Measurements from ENCODE around the gene GSS.

The GSS gene

DNA sequence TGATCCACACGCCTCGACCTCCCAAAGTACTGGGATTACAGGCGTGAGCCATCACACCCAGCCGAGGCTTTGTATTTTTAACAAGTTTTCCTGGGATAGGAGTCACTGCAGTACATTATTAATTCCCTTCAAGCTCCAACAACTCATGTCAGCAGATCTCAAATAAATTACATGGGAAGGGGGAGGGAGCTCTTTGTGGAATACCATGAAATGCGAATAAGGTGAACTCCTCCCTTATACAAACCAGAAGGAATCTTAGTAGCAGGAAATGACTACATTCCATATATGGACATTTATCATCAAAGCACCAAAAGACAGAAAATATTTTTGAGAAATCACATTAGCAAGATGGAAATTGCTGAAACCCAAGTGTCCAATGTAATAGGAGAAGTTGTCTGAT is 2.9 kb downstream of the GSS start:
- DNase-seq (ENCODE audit: low read depth), result no peak
- H3K4me3 ChIP-seq (ENCODE audit: low read depth, low read length), result no peak overlapping the region

GRCh38 chr20:34951652-34952051 is 4.0 kb downstream of the GSS start:
- no peak overlapping the region for H3K4me3 ChIP-seq (ENCODE audit: low read depth, low read length)
- no peak for DNase-seq (ENCODE audit: low read depth)

DNA sequence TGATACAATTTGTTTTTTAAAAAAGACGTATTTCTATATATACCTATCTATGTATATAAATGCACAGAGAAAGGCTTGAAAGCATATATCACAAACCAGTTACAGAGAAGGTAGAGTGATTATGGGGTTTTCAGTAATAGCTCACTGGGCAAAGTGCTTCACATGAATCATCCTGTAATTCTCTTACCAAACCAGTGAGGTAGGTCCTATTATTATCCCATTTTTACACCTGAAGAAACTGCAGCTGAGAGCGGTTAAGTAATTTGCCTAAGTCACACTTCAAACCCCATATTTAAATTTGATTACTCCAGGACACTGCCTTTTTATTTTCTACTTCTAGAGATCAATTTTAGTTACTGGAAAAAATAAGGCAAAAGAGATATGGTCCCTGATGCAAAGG is 4.4 kb downstream of the GSS start:
- no peak for DNase-seq (ENCODE audit: low read depth)
- no peak overlapping the region for H3K4me3 ChIP-seq (ENCODE audit: low read depth, low read length)

DNA sequence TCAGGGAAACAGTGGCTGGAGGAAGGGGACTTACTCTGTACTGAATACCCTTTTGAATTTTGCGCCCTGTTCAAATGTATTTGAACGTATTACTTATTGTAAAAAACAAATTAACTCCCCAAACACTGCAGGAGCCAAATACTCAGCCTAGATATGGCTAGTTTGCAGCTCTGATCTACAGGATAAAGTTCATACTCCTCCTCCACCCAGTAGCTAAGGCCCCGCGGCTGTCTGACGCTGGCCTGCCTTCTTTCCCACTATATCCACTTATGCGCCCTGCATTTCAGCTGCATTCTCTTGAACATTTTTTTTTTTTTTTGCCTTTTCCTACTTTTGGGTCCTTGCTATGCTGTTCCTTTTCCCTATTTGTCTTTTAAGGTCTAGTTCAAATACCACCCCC is 6.5 kb downstream of the GSS start:
- H3K4me3 ChIP-seq (ENCODE audit: low read depth, low read length), result no peak overlapping the region
- no peak for DNase-seq (ENCODE audit: low read depth)

DNA sequence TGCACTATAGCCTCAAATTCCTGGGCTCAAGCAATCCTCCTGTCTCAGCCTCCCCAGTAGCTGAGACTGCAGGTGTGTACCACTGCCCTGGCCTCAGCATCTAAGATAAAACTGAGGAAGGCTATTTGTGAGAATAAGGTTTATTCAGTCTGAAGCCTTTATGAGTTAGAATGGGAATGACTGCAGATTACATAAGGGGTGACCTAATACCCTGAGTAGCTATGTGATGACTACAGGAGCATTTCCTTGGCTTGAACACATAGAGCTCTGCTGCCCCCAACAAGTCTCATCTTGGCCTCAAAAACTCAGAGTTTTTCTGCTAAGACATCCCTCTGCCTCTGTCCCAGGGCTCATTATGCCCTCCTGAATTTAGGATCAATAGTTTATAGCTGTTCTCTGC is 7.6 kb downstream of the GSS start:
- no peak overlapping the region for H3K4me3 ChIP-seq (ENCODE audit: low read depth, low read length)
- DNase-seq (ENCODE audit: low read depth), result peak; percentile 45

DNA sequence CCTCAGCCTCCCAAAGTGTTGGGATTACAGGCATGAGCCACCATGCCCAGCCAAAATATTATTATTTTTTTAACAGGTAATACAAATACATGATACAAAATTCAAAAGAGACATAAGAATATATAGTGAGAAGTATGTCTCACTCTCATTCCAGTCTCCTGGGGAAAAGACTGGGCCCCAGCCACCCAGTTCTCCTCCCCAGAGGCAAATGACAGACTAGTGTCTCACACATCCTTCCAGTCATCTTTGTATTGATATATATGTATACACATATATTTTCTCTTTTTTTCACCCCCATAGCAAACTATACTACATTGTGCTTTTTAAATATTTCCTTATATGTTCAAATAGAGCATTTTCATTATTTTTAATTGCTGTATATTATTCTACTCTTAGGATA is 8.3 kb downstream of the GSS start:
- no peak overlapping the region for H3K4me3 ChIP-seq (ENCODE audit: low read depth, low read length)
- DNase-seq (ENCODE audit: low read depth), result no peak

DNA sequence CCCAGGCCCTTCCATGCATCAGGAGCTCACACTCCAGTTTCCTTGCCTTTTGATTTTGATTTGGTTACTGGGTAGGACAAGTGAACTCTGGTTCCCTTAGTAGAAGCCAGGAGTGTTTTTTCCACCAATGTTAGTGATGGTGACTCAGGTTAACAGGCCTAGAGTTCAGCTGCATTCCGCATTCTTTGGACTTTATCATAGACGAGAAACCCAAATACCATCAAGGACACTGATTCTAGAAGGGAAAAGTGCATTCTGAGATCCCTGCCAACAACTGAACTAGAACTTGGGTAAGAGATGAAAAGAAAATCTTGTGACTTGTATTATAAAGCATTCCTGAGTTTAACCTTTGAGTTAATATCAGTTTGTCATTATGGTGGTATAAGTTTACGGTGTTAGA is 8.9 kb downstream of the GSS start:
- no peak for DNase-seq (ENCODE audit: low read depth)
- no peak overlapping the region for H3K4me3 ChIP-seq (ENCODE audit: low read depth, low read length)

- DNase-seq (ENCODE audit: low read depth), result no peak
- H3K4me3 ChIP-seq (ENCODE audit: low read depth, low read length), result no peak overlapping the region
Observed at GRCh38 chr20:34945315-34946077, 10.1 kb downstream of the GSS start.

DNA sequence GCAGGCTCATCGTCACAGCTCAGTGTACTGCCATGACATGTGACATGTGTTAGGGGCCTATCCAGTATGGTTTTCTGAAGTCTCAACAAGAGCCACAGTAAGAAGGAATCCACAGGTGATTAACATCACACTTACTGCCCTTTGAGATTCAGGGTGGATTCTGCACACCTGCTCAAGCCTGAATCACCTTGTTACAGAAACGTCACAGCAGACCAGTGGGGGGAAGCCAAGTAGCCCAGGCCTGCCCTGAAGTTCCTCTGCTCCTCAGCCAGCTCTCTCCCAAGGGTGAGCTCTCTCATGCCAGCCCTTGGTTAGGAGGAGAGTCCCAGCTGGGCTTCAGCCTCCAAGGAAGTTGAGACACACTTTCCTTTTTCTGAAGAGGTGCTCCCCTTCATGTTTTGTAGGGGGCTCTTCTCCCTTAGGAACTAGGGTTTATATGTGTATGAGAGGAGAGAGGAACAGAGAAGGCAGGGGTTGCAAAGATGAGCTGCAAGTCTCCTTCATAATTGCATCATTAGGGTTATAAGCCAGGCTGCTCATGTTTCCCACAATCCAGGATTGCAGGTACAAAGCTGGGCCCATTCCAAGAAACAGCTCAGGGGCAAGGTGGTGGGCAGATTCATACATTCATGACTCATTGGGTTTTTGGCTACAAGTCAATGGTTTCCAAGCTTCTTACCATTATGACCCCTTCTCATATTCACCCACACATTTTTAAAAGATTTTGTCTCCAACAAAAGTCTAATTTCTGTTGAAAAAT is 11.6 kb downstream of the GSS start:
- DNase-seq (ENCODE audit: low read depth), result peak; percentile 53
- no peak overlapping the region for H3K4me3 ChIP-seq (ENCODE audit: low read depth, low read length)

DNA sequence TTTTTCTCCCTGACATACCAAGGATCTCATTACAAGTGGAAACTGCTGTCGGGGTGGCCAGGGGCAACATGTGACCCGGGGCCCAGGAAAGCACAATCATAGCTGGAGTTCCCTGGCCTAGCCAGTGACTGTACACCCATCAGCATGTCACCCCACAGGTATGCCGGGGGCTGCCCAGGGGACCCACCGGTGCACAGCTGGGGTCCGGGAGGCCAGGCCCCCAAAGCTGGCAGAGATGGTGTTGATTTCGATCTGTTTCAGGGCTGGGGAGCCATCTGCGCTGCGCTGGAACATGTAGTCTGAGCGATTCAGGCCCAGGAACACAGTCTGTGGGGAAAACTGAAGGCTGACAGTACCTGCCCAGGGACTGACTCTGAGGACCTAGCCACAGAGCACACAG is 13.3 kb downstream of the GSS start:
- H3K4me3 ChIP-seq (ENCODE audit: low read depth, low read length), result no peak overlapping the region
- no peak for DNase-seq (ENCODE audit: low read depth)

DNA sequence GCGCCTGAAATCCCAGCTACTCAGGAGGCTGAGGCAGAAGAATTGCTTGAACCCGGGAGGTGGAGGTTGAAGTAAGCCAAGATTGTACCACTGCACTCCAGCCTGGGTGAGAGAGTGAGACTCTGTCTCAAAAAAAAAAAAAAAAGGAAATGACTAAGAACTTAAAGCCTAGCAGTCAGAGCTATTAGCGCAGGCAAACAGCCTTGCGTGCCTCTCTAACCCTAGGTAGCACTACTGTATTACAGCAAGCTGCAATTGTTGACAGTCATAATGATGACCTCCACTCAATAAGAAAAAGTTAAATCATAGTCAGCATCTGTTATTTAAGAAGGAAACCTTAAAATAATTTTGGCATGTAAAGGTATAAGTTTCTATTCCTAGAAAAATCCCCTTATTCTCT is 14.4 kb downstream of the GSS start:
- H3K4me3 ChIP-seq (ENCODE audit: low read depth, low read length), result no peak overlapping the region
- no peak for DNase-seq (ENCODE audit: low read depth)

DNA sequence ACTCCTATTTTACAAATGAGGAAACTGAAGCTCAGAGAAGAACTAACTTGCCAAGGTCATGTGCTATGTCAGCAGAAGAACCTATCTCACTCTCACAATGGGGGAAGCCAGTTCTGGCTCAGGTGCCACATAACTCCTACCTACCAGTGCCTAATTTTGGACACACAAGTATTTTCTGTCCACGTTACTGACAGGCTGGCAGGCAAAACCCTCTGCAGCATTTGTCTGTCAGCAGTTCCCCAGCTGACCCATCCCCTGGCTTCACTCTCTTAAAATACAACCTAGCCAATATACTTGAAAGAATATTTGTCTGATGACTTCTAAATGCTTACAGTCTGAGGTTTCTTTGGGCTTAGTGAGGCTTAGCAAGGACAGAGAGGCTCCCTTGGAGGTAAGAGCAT is 15.5 kb downstream of the GSS start:
- no peak overlapping the region for H3K4me3 ChIP-seq (ENCODE audit: low read depth, low read length)
- DNase-seq (ENCODE audit: low read depth), result no peak

- H3K4me3 ChIP-seq (ENCODE audit: low read depth, low read length), result no peak overlapping the region
- DNase-seq (ENCODE audit: low read depth), result no peak
Observed at GRCh38 chr20:34938466-34939163, 17.0 kb downstream of the GSS start.

DNA sequence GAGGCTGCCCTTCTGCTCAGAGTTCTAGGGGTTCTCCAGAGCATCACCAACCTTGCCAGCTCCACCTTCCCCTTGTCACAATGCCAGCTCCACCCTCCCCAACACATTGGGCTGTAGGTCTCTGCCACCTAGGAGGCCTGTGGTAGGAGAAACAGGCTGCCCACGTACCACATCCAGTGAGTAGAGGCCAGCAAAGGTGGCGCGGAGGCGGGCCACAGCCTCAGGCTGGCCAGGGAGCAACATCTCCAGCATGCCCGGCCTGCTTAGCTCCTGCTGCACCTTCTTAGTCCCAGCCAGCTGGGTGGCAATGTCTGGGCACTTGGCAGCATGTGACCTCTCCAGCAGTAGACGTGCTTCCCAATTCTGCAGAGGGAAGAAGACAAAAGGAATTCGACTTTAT is 23.8 kb downstream of the GSS start:
- DNase-seq (ENCODE audit: low read depth), result no peak
- H3K4me3 ChIP-seq (ENCODE audit: low read depth, low read length), result no peak overlapping the region

- DNase-seq (ENCODE audit: low read depth), result no peak
- H3K4me3 ChIP-seq (ENCODE audit: low read depth, low read length), result no peak overlapping the region
Observed at GRCh38 chr20:34928411-34928810, 27.2 kb downstream of the GSS start.

DNA sequence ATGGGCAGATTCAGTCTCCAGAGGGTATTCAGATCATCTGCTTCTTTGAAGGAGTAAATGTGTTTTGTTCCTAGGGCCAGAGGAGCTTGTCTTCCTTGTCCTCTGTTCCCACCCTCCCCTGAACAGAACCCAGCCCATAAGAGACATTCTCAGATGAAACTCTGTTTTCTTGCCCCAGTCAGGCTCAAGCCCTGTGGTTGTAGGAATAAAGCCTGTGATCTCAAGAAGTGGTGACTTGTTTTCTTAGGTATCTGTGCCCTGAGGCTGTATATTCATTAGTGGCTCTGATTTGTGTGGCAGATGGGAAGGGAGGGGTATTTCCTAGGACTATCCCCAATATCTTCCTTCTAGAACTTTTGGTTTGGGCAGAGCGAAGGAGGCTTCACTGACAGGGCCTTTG is 27.9 kb downstream of the GSS start:
- DNase-seq (ENCODE audit: low read depth), result no peak
- no peak overlapping the region for H3K4me3 ChIP-seq (ENCODE audit: low read depth, low read length)

DNA sequence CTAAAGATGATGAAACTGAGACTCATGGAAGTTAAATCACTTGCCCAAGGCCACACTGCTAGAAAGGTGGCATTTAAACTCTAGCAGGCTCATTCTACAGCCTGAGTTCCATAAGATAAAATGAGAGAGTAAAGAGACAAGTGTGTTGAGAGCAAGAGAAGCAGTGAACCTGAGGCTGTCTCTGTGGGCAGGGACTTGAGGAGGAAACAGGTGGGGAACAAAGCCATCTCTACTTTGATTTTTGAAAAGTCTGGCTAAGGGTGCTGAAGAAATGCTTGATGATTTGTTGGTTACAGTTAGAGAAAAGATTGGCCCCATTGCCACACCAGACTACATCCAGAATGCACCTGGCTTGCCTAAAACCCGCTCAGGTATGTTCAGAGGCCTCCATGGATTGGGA is 29.0 kb downstream of the GSS start:
- H3K4me3 ChIP-seq (ENCODE audit: low read depth, low read length), result no peak overlapping the region
- DNase-seq (ENCODE audit: low read depth), result no peak

GRCh38 chr20:34925981-34926380 is 29.6 kb downstream of the GSS start:
- no peak overlapping the region for H3K4me3 ChIP-seq (ENCODE audit: low read depth, low read length)
- no peak for DNase-seq (ENCODE audit: low read depth)

- DNase-seq (ENCODE audit: low read depth), result no peak
- no peak overlapping the region for H3K4me3 ChIP-seq (ENCODE audit: low read depth, low read length)
Observed at GRCh38 chr20:34925341-34925740, 30.3 kb downstream of the GSS start.

DNA sequence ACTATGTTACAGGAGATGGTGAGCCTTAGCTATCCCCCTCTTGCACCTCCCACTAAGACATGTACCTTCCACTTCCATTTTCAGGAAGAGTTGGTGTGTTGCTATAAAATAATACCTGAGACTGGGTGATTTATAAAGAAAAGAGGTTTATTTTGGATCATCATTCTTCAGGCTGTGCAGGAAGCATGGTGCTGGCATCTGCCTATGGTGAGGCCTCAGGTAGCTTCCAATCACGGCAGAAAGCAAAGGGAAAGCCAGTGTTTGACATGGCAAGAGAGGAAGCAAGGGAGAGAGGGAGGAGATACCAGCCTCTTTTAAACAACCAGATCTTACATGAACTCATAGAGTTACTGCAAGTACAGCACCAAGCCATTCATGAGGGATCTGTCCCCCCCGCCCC is 32.2 kb downstream of the GSS start:
- no peak for DNase-seq (ENCODE audit: low read depth)
- no peak overlapping the region for H3K4me3 ChIP-seq (ENCODE audit: low read depth, low read length)

Measured in skeletal muscle cell (primary cell).